Thyroid gland (tissue), 4 donors: ENCODE measurements around the gene SPATS2L. TPM values are rescaled to one million over a fixed set of nuclear protein-coding genes. Genes with fewer than 3 reads are reported as not detected.
A peak's percentile ranks its signal among the peaks of the same experiment; 100 is the strongest.

ENCODE experiments used
- DNase-seq, 2 donors: peaks; one replicate each; pipeline ENCODE4 v3.0.0-alpha.2; 2019
- H3K27ac ChIP-seq, 3 donors: fragments of 200-600 bp; sonication (generic); 1 replicate in 2 of 3; 2 replicates in 1 of 3; pipeline ENCODE4 v1.5.1; 2016 to 2019; ENCODE audit warnings: mild to moderate bottlenecking in 1 of 3, moderate library complexity in 1 of 3
- H3K27me3 ChIP-seq: fragments of 200-600 bp; sonication (generic); one replicate; pipeline ENCODE4 v1.5.1; 2019
- H3K36me3 ChIP-seq, 2 donors: fragments of 200-600 bp; sonication (generic); one replicate each; pipeline ENCODE4 v1.5.1; 2016 to 2019
- H3K4me1 ChIP-seq, 2 donors: fragments of 200-600 bp; sonication (generic); one replicate each; pipeline ENCODE4 v1.5.1; 2017 to 2019
- H3K4me3 ChIP-seq, 3 donors: fragments of 200-600 bp; sonication (generic); replicated peaks in 1 of 3; 1 replicate in 2 of 3; 2 replicates in 1 of 3; pipeline ENCODE4 v1.5.1; 2016; ENCODE audit warnings: mild to moderate bottlenecking in 1 of 3
- H3K9me3 ChIP-seq: fragments of 200-600 bp; sonication (generic); one replicate; pipeline ENCODE4 v1.5.1; 2017
- CTCF ChIP-seq, 6 experiments: fragments of 200-600 bp in 3 of 6; fragments of 450-650 bp in 3 of 6; sonication (generic) in 3 of 6; IDR thresholded peaks; one replicate each; pipeline ENCODE4 v1.5.1; 2016 to 2019; ENCODE audit warnings: antibody characterized with exemption in 6 of 6, mild to moderate bottlenecking in 2 of 6, inconsistent platforms in 1 of 6, moderate library complexity in 1 of 6
- POLR2A ChIP-seq, 2 donors: fragments of 450-650 bp; IDR thresholded peaks; one replicate each; pipeline ENCODE4 v1.6.1; 2017; ENCODE audit warnings: antibody characterized with exemption in 2 of 2, mild to moderate bottlenecking in 2 of 2, moderate library complexity in 1 of 2
- WGBS, 2 donors: methylation state at CpG; one replicate each; pipeline ENCODE4 v1.1.5; 2017; 5-methylcytosine and 5-hydroxymethylcytosine counted together
- intact Hi-C: fragments of 100-400 bp; cut with DNase I; formaldehyde crosslinking; loops from one replicate; pipeline ENCODE4 v1.15.1; 2023
- total RNA-seq, 4 donors: library from RNA; depleted of rRNA; stranded (reverse); fragments of >200 nt; gene quantifications; one replicate each; pipeline ENCODE4 v1.2.3, GENCODE V29; 2016

Gene SPATS2L
- total RNA-seq, 4 donors from 2014 or later, result 41.7 to 101 (median 73.3) TPM

- no peaks in the 10 kb centered on the region for H3K9me3 ChIP-seq
- WGBS, 2 donors, result 75 to 80% methylated on average over 4 of the region's 4 CpGs
- H3K36me3 ChIP-seq, result no peaks in the 10 kb centered on the region
- H3K4me1 ChIP-seq, result peaks cover 41 to 55% of the 10 kb centered on the region in 2 donors
- peak overlapping the region; percentile 25 to 26 (median 26) for H3K27ac ChIP-seq
- no peaks in the 10 kb centered on the region for H3K27me3 ChIP-seq
- TF ChIP-seq CTCF (IDR thresholded peaks at IDR 0.05), result no peak
- no peak for TF ChIP-seq POLR2A (IDR thresholded peaks at IDR 0.05)
- no peak overlapping the region for H3K4me3 ChIP-seq
- no peak for DNase-seq
- intact Hi-C loops, result loop anchor here (10.0 kb wide), 2 partner anchors 155 to 335 kb away; no protein-coding TSS in a partner anchor
These were observed 13.2 kb downstream of the SPATS2L start for GRCh38 chr2:200319548-200320337.

- no peak overlapping the region for H3K4me3 ChIP-seq
- TF ChIP-seq POLR2A (IDR thresholded peaks at IDR 0.05), result no peak
- no peak for TF ChIP-seq CTCF (IDR thresholded peaks at IDR 0.05)
- no peaks in the 10 kb centered on the region for H3K27me3 ChIP-seq
- peak overlapping the region in 2 of 3 donors; percentile 23 to 26 for H3K27ac ChIP-seq
- no peak for DNase-seq
- 94 to 96% methylated on average over 2 of the region's 2 CpGs for WGBS, 2 donors
- intact Hi-C loops, result no loop called here
- H3K36me3 ChIP-seq, result no peaks in the 10 kb centered on the region
- peaks cover 38 to 51% of the 10 kb centered on the region in 2 donors for H3K4me1 ChIP-seq
- no peaks in the 10 kb centered on the region for H3K9me3 ChIP-seq
These were observed 13.9 kb downstream of the SPATS2L start for GRCh38 chr2:200320344-200320743.

- no peak for DNase-seq
- H3K4me3 ChIP-seq, result no peak overlapping the region
- no peaks in the 10 kb centered on the region for H3K9me3 ChIP-seq
- H3K36me3 ChIP-seq, result no peaks in the 10 kb centered on the region
- H3K4me1 ChIP-seq, result peaks cover 37 to 48% of the 10 kb centered on the region in 2 donors
- 71 to 85% methylated on average over 3 of the region's 3 CpGs for WGBS, 2 donors
- no peaks in the 10 kb centered on the region for H3K27me3 ChIP-seq
- TF ChIP-seq POLR2A (IDR thresholded peaks at IDR 0.05), result no peak
- TF ChIP-seq CTCF (IDR thresholded peaks at IDR 0.05), result no peak
- intact Hi-C loops, result no loop called here
- peak overlapping the region in 1 of 3 donors; percentile 30 for H3K27ac ChIP-seq
These were observed 14.5 kb downstream of the SPATS2L start for GRCh38 chr2:200320991-200321390.

GRCh38 chr2:200321780-200322534 lies 15.5 kb downstream of the SPATS2L start:
- DNase-seq, result no peak
- intact Hi-C loops, result no loop called here
- WGBS, 2 donors, result 67 to 75% methylated on average over 6 of the region's 6 CpGs
- Histone ChIP-seq H3K27ac (peak overlapping the region in 2 of 3 donors; percentile 50 to 57), H3K36me3 (no peaks in the 10 kb centered on the region), H3K9me3 (no peaks in the 10 kb centered on the region), H3K27me3 (no peaks in the 10 kb centered on the region), H3K4me3 (no peak overlapping the region), H3K4me1 (peaks cover 37 to 40% of the 10 kb centered on the region in 2 donors)
- no peak for TF ChIP-seq POLR2A (IDR thresholded peaks at IDR 0.05)
- TF ChIP-seq CTCF (IDR thresholded peaks at IDR 0.05), result no peak
